ENCODE data around the gene TTC3. TPM values are rescaled to one million over a fixed set of nuclear protein-coding genes. Genes with fewer than 3 reads are reported as not detected.

Gene TTC3
- polyA plus RNA-seq, 4 donors, result 156 to 172 (median 163) TPM

DNA sequence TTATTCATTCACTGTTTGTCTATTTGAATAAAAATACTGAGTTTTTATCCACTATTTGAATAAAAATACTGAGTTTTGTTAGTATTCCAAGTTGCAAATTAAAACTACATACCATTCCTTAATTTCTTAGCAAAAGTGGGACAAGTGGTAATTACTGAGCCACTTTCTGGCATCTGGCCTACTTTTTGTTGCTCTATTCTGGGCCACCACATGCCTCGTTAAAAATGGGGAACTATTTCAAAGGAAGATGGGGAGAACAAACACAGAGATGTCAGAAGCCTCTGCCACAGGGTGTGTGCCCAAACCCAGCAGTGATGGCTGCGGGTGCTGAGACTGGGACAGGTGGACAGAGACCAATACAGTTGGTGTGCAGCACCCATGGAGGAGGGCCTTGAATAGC is 14.8 kb upstream of the TTC3 start:
- no peak for DNase-seq (ENCODE audit: low read depth in 4 of 4, low spot score in 3 of 4)

DNA sequence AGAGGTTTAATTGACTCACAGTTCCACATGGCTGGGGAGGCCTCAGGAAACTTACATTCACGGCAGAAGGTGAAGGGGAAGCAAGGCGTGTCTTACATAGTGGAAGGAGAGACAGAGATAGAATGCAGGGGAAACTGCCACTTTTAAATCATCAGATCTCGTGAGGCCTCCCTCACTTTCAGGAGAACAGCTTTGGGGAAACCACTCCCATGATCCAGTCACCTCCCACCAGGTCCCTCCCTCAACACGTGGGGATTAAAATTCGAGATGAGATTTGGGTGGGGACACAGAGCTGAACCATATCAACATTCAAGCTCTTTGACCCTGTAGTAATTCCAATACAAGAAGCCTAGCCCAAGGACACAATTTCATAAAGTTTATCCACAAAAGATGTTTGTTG is 13.9 kb upstream of the TTC3 start:
- no peak for DNase-seq (ENCODE audit: low read depth in 4 of 4, low spot score in 3 of 4)

DNA sequence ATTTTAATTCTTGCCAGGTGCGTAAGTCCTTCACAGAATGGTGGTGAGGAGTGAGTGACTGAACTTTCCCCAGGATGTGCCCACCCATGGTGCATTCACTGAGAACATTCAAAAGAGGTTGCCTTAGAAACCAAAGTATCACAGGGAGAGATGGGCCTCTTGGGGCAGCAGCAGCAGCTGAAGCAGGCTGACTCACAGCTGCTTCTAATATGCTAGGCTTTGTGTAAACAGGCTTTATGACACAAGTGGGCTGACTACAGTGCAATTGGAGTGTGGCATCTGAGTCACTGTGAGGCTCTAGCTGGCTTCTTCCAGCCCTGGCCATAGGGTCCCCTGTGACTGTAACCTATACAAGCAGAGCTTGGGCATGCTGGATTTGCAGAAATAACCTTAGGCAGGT is 12.8 kb upstream of the TTC3 start:
- DNase-seq (ENCODE audit: low read depth in 4 of 4, low spot score in 3 of 4), result peak; percentile 43 to 62 (median 56)

DNA sequence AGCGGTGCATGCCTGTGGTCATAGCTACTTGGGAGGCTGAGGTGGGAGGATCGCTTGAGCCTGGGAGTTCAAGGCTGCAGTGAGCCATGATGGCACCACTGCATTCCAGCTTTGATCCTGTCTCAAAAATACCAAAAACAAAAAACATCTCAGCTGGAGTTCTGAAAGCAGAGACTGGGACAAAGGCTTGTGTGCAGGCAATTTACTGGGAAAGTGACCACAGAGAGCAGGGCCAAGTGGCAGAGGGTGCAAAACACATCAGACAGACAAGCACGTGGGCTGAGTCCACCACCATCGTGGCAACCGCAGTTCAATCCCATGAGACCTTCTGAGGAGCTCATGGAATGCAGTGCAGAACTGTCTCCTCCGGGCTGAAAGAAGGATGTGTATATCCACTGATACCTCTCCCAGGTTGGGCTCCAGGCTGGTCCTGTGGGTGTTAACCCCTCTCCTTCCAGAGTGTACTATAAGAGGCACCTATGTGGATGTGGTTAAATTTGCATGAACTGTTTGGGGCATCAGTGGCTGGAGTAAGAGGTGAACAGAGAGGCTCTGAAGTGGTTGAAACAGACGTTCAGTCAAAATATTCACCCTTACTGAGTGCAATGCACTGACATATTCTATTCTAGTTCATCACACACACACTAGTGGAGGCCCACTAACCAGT is 11.0 kb upstream of the TTC3 start:
- DNase-seq (ENCODE audit: low read depth in 4 of 4, low spot score in 3 of 4), result no peak

DNA sequence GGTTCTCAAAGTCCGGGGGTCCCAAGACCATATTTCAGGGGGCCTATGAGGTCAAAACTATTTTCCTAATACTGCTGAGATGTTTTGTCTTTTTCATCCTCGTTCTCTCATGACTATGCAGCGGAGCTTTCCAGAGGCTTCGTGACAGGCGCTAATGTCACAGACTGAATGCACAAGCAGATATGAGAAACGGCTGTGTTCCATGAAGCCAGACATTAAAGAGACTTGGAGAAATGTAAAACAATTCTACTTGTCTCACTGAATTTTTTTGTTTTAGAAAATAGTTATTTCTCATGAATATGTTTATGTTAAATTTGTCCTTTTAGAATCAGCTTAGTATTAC is 10.5 kb upstream of the TTC3 start:
- no peak for DNase-seq (ENCODE audit: low read depth in 4 of 4, low spot score in 3 of 4)

DNA sequence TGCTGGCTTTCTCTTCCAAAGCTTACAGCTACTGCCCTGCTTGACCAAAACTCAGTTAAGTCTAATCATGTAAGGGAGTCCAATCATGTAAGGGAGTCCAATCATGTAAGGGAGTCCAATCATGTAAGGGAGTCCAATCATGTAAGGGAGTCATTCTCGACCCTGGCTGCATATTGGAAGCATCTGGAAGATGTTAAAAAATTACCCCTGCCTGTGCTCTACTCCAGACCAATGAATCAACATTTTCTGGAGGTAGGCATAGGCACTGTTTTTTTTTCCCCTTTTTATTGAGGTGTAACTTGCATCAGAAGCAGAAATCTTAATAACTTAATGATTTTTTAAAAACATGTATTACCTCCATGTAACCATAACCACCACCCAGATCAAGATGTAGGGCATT is 9.6 kb upstream of the TTC3 start:
- DNase-seq (ENCODE audit: low read depth in 4 of 4, low spot score in 3 of 4), result no peak

DNA sequence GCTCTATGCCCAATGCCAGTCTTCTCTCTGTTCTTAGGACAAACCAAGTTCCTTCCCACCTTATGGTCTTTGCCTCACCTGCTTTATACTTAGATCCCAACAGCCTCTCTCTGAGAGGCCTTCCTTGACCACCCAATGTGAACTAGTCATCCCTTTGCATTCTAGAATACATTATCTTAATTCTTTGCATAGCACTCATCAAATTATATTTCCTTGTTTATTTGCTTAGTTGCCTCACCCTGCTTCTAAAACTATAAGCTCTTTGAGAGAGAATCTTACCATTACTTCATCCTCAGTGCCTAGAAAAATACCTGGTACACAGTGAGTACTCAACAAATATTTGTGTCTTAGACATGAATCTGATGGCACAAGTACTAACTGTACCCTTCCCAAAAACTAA is 8.2 kb upstream of the TTC3 start:
- DNase-seq (ENCODE audit: low read depth in 4 of 4, low spot score in 3 of 4), result no peak

DNA sequence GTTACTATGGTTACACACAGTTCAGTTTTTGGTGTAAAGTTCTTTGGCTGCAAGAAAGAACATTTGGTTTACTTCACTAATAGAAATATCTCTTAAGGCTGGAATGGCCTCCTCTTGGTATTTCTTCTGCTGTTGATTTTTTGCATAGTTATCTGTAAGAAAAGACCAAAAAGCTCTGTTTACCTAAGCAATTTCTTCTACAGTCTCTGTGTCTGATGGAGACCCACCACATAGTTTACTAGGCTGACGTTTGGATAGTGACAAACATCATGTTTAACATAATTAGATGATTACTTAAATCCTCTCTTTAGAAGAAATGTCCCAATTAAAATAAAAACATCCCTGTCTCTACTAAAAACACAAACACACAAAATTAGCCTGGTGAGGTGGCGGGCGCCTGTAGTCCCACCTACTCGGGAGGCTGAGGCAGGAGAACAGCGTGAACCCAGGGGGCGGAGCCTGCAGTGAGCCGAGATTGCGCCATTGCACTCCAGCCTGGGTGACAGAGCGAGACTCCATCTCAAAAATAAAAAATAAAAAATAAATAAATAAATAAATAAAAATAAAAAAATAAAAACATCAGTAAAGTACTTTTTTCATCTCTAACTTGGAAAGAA is 7.4 kb upstream of the TTC3 start:
- DNase-seq (ENCODE audit: low read depth in 4 of 4, low spot score in 3 of 4), result no peak

DNA sequence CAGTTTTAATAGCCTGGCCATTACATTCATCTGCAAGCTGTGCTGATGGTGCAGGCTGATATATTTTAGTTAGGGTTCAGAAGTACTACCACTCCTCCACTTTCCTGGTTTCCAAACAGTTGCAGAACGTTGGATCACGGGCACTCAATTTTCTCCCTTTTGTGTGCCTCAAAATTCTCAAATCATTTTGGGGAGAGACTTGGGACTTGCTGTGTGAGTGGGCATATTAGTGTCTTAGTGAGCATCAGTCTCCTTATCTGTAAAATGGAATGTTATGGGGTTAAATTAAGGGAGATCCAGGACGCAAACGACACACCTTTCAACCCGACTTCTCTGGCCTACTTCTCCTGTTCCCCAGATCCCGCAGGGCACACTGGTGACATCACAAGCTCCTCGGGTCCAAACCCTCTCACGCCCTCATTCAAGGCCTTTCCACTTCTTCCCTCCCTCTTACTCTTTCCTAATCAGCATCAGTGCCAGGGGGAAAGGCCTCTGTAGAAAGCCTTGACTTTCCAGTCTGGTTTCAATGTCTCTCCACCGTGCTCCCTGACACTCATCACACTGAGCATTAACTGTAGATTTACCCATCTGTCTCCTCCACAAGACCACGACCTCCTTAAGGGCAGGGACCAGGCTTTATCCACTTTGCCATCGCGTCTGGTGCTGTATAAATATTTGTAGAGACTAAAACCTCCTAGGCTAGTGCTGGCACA is 1.3 kb upstream of the TTC3 start:
- DNase-seq (ENCODE audit: low read depth in 4 of 4, low spot score in 3 of 4), result peak in 3 of 4 donors; percentile 28 to 52 (median 47)

DNA sequence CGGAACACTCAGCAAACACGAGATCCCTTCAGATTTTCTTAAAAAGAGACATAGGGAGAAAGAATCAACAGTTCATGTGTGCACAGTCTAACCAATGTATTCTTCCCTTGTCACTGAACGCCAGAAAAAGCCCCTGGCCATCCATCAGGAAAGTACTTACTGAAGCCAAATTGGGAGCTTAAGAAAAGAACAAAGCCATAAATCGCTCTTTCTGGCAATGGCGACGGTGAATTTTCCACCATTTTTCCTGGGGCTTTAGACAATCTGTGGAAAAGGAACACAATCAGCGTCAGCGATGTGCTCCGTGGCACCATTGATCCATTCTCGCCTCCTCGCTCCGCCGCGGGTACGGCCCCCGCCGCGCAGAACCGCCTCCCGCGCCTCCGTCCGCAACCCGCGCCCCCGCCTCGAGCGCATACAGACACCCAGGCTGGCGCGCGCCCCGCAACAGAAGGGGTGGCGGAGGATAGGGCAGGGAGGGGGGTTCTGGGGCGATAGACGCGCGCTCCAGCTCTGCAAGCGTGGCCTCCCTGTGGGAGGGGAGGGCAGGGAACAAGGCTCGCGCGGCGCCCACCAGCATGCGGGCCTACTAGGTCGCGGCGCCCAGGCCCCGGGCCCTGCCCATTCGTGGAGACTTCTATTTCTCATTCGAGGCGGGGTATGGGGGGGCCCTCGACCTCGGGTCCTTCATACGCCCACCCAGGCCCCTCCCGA is 623 bp upstream of the TTC3 start:
- DNase-seq (ENCODE audit: low read depth in 4 of 4, low spot score in 3 of 4), result peak in 3 of 4 donors; percentile 43 to 54 (median 50)

DNA sequence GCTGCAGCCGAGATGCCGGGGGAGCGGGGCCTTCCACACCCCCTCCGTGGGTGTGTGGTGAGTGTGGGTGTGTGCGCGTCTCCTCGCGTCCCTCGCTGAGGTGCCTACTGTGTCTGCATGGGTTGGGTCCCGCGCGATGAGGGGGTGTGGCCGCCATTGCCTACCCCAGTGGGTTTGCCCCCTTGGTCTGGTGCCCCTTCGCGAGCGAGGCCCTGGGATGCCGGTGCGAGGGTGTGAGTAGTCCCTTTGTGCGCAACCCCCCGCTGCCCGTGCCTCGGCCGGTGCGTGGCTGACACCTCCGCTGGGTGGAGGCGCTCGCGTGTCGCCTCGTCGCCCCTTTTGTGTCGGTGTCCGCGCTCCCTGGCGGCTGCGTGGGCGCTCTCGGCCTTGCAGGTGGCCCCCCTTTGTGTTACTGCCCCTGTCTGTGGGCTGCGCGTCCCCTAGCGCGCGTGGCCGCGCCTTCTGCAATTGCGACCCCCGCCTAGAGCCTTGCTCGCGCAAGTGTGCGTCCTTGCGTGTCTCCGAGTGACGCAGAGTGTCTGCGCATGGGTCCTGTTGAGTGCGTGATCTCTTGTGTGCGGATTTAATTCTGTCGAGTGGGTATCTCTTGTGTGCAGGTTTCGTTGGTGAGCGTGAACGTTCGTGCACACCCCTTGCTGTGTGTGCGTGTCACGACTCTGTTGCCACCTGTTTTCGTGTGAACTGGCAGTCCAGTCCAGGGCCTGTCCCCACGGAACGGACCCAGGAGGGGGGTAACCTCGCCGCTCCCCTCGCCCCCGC is 553 bp downstream of the TTC3 start:
- DNase-seq (ENCODE audit: low read depth in 4 of 4, low spot score in 3 of 4), result peak in 3 of 4 donors; percentile 22 to 54 (median 36)

DNA sequence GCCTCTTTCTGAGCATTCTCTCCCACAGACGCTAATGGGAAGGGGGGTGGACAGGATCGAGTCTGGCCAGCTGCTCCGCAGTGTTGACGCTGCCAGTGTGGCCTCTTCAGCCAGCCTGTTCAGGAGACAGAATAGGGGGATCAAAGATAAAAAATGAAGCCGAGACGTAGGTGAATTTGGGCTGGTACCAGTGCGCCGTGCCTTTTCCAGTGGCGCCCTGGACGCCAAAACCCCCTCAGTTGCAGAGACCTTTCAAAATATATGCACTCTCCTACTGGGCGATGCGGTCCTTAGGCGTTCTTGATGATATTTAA is 1.1 kb downstream of the TTC3 start:
- DNase-seq (ENCODE audit: low read depth in 4 of 4, low spot score in 3 of 4), result no peak

DNA sequence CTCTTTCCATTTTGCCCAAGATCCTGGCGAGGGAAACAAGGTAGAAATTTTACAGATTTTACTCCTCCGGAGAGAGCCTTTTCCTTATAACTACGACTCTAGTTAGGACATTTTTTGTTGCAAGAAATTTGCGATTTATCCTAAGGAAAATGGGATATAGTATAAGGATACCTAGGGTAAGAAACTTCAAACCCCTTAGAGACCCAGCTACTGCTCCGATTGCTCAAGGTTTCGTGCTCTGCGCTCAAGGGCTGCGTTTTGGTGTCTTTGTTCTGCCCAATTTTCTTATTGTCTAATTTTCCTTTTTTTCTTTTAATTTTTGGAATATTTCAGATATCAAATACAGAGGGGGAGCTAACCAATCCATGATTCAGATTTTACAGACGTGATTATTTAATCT is 1.5 kb downstream of the TTC3 start:
- DNase-seq (ENCODE audit: low read depth in 4 of 4, low spot score in 3 of 4), result no peak

DNA sequence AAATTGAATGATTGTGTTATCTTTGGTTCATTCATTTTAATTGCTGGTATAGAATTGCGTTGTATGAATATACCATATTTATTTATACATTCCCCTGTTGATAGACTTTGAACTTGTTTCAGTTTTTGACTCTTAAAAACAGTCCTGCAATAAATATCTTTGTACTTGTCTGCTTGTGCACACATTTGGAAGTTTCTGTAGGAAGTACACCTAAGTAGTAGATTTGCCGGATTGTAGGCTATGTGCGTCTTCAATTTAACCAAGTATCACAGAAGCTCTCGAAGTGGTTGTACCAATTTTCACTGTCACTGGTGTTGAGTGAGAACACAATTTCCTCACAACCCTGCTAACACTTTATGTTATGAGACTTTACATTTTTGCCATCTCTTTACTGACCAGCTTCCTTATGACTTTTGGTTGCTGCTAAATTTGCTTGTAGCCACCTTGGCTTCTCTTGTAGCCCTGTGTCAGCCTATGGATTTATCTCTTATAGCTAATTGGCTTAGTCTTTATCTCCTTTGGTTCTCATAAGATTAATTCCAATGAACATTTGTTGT is 2.2 kb downstream of the TTC3 start:
- no peak for DNase-seq (ENCODE audit: low read depth in 4 of 4, low spot score in 3 of 4)

DNA sequence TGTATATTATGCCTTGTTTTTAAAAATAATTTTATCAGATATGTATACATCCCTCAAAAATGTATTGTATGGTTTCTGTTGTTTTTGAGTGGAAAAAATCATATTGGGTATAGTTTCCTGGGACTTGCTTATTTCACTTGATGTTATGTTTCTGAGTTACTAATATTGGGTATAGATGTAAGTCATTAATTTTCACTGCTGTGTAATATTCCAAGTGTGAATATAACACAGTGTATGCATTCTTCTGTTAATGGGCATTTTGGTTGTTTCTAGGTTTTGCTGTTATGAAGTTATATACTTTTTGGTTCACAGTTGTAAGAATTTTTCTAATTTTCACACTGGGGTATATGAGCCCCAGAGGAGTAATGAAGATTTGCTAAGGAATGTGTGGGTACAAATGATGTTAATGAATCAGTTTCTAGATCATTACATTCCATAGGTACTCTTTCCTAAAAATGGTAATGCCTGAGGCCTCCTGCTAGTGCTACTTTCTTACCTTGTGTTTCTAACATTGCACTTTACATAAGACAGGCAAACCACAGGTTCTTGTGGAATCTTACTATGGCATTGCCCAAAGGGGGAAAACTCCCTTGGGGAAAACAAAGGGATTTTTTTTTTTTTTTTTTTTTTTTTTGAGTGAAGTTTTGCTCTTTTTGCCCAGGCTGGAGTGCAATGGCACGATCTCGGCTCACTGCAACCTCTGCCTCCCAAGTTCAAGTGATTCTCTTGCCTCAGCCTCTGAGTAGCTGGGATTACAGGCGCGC is 3.2 kb downstream of the TTC3 start:
- no peak for DNase-seq (ENCODE audit: low read depth in 4 of 4, low spot score in 3 of 4)

DNA sequence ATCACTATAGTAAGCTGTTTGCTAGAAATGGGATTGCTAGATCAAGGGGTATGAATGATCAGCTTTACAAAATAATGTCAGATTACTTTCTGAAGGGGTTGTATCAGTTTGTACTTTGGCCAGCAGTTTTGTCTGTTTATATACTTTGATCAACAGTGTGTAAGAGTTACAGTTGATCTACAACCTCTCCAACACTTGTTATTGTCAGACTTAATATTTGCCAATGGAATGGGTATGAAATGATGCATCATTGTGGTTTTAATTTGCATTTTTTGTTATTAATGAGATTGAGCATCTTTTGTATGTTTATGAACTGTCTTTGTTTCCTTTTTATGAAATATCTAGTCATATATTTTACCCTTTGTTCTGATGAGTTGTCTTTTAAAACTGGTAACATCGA is 4.3 kb downstream of the TTC3 start:
- DNase-seq (ENCODE audit: low read depth in 4 of 4, low spot score in 3 of 4), result no peak

DNA sequence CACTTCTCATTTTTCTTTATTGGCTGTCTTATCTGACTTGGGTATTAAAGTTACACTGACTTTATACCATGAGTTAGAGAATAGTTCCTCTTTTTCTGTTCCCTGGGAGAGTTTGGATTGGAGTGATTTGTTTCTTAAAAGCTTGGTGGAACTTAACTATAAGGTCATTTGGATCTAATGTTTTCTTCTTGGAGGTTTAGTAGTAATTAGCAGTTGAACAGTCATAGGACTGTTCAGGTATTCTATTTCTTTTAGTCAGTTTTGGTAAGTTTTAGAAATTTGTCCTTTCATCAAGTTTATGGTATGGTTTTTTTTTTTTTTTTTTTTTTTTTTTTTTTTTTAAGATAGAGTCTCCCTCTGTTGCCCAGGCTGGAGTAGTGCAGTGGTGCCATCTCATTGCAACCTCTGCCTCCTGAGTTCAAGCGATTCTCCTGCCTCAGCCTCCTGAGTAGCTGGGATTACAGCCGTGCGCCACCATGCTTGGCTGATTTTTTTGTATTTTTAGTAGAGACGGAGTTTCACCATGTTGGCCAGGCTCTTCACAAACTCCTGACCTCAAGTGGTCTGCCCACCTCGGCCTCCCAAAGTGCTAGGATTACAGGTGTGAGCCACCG is 6.3 kb downstream of the TTC3 start:
- no peak for DNase-seq (ENCODE audit: low read depth in 4 of 4, low spot score in 3 of 4)

DNA sequence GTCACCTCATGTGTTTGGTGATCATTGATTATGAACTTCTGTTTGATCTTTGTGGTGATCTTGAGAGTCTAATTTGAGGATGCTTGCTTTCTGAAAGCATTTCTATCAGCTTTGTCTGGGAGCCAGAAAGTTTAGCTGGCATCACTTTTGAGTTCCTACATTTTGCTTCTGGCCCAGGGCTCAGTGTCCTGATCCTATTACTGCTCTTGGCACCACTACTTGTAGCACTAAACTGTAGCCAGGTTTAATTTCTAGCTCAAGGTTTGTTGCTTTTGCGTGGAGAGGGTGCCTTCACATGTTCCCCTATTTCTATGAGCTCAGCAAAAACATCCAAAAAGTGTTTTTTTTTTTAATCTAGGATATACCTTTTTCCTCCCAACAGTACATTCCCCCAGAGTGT is 9.3 kb downstream of the TTC3 start:
- no peak for DNase-seq (ENCODE audit: low read depth in 4 of 4, low spot score in 3 of 4)

DNA sequence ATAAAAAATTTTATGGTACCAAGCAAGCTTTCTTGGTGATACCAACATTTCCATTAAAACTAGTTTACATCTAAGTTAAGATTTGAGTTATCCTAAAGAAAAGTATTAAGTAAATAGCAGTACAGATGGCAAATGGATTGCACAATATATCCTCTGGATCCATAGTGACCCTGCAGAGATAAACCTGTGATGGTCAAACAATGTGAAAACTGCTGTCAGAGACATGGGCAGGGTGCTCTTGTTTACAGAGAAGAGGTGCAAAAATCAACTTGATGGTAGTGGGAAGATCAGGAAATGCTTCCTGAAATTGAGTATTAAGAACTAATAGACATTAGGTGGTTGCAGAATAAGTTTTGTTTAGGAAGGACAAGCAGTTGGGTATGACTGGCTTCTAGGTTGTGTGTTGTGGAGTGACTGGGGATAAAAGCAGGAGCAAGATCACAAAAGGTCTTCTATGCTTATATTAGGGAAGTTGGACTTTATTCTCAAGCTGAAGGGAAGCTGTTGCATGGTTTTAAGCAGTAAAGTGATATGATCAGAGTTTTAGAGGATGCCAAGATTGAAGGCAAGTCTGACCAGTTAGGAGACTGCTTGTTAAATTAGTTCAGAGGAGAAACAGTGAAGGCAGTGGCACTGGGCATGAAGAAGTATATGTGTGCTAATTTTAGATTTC is 9.9 kb downstream of the TTC3 start:
- DNase-seq (ENCODE audit: low read depth in 4 of 4, low spot score in 3 of 4), result no peak

All from right renal pelvis (tissue), 4 donors.